ENCODE measurements around the gene KLHDC10. TPM values are rescaled to one million over a fixed set of nuclear protein-coding genes. Genes with fewer than 3 reads are reported as not detected.

The KLHDC10 gene
- total and polyA plus RNA-seq, 2 experiments from 2014 or later: 5.5 to 14.7 TPM

GRCh38 chr7:130127404-130127803 is 57.1 kb downstream of the KLHDC10 start (continued):
- no peak for TF ChIP-seq ETS1 (IDR thresholded peaks at IDR 0.05)
- TF ChIP-seq NANOG (IDR thresholded peaks at IDR 0.05; ENCODE audit: borderline replicate concordance): no peak
- TF ChIP-seq JUNB (IDR thresholded peaks at IDR 0.05; ENCODE audit: unreplicated experiment): no peak
- TF ChIP-seq, protein P1, sequence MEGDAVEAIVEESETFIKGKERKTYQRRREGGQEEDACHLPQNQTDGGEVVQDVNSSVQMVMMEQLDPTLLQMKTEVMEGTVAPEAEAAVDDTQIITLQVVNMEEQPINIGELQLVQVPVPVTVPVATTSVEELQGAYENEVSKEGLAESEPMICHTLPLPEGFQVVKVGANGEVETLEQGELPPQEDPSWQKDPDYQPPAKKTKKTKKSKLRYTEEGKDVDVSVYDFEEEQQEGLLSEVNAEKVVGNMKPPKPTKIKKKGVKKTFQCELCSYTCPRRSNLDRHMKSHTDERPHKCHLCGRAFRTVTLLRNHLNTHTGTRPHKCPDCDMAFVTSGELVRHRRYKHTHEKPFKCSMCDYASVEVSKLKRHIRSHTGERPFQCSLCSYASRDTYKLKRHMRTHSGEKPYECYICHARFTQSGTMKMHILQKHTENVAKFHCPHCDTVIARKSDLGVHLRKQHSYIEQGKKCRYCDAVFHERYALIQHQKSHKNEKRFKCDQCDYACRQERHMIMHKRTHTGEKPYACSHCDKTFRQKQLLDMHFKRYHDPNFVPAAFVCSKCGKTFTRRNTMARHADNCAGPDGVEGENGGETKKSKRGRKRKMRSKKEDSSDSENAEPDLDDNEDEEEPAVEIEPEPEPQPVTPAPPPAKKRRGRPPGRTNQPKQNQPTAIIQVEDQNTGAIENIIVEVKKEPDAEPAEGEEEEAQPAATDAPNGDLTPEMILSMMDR (conservative IDR thresholded peaks at IDR 0.05; ENCODE audit: low read depth in 2 of 2): no peak
- no peak for TF ChIP-seq EZH2phosphoT487 (IDR thresholded peaks at IDR 0.05; ENCODE audit: unreplicated experiment)
- no peak for TF ChIP-seq POLR2AphosphoS5 (IDR thresholded peaks at IDR 0.05; ENCODE audit: low read depth)
- no peak for TF ChIP-seq ZNF331 (CRISPR knock-in tag; IDR thresholded peaks at IDR 0.05; ENCODE audit: low read depth)
- TF ChIP-seq, protein P2, sequence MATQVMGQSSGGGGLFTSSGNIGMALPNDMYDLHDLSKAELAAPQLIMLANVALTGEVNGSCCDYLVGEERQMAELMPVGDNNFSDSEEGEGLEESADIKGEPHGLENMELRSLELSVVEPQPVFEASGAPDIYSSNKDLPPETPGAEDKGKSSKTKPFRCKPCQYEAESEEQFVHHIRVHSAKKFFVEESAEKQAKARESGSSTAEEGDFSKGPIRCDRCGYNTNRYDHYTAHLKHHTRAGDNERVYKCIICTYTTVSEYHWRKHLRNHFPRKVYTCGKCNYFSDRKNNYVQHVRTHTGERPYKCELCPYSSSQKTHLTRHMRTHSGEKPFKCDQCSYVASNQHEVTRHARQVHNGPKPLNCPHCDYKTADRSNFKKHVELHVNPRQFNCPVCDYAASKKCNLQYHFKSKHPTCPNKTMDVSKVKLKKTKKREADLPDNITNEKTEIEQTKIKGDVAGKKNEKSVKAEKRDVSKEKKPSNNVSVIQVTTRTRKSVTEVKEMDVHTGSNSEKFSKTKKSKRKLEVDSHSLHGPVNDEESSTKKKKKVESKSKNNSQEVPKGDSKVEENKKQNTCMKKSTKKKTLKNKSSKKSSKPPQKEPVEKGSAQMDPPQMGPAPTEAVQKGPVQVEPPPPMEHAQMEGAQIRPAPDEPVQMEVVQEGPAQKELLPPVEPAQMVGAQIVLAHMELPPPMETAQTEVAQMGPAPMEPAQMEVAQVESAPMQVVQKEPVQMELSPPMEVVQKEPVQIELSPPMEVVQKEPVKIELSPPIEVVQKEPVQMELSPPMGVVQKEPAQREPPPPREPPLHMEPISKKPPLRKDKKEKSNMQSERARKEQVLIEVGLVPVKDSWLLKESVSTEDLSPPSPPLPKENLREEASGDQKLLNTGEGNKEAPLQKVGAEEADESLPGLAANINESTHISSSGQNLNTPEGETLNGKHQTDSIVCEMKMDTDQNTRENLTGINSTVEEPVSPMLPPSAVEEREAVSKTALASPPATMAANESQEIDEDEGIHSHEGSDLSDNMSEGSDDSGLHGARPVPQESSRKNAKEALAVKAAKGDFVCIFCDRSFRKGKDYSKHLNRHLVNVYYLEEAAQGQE (IDR thresholded peaks at IDR 0.05; ENCODE audit: unreplicated experiment): no peak
- TF ChIP-seq ZNF114 (CRISPR knock-in tag; IDR thresholded peaks at IDR 0.05): no peak
- no peak for TF ChIP-seq CREB1 (CRISPR knock-in tag; IDR thresholded peaks at IDR 0.05; ENCODE audit: low read depth)
- TF ChIP-seq STAT1 (IDR thresholded peaks at IDR 0.05; ENCODE audit: unreplicated experiment): no peak

DNA sequence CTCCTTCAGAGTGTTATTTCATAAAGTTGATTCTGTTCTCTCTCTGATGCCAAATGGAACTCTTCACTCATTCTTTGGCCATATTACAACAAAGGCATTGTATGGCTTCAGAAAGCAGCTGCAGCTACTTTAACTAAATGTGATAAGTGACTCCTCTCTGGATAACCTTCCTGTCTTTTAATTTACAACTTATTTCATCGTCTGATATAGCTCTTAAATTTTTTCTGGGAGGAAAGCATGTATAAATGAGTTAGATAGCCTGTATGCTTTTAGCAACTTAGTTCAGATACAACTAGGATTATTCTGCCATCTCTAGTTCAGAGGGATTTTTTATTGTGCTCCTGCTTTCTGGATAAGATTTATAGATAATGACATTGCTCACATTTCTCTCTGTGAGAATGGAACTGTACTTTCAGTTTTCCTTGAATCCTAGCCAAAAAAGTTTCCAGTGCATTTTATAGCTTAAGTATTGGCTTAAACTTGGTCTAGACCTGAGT is 57.5 kb downstream of the KLHDC10 start:
- Histone ChIP-seq H4K20me1 (replicated peaks; ENCODE audit: insufficient read depth) (no peaks in the 10 kb centered on the region; the same call in none of the 2 replicates), H3K4me3 (no peak overlapping the region), H3K9me2 (ENCODE audit: insufficient read depth) (no peaks in the 10 kb centered on the region), H3K27ac (ENCODE audit: low read depth) (no peak overlapping the region), H3K4me1 (ENCODE audit: insufficient read depth) (no peaks in the 10 kb centered on the region), H3K79me2 (replicated peaks; ENCODE audit: insufficient read depth) (no peaks in the 10 kb centered on the region), H3F3A (replicated peaks; ENCODE audit: low read depth) (no peaks in the 10 kb centered on the region), H3K27me3 (ENCODE audit: insufficient read depth) (no peaks in the 10 kb centered on the region), H3K4me2 (no peak overlapping the region), H3K36me3 (ENCODE audit: insufficient read depth) (peaks cover 4% of the 10 kb centered on the region), H2AFZ (no peak overlapping the region)
- Mint-ChIP-seq H3K4me1 (peaks cover 5% of the 10 kb centered on the region; the same call in 2 of the 3 replicates), H3K27ac (no peak overlapping the region), H3K36me3 (ENCODE audit: low read depth) (peaks cover 20% of the 10 kb centered on the region; the same call in 2 of the 3 replicates), H3K4me3 (no peak overlapping the region), H3K9me3 (no peaks in the 10 kb centered on the region), H3K27me3 (ENCODE audit: insufficient read depth, low read depth, poor library complexity) (no peaks in the 10 kb centered on the region)
- DNase-seq (ENCODE audit: low spot score) (no peak), ATAC-seq (no peak)
- TF ChIP-seq, protein P1 (conservative IDR thresholded peaks at IDR 0.05; ENCODE audit: low read depth in 2 of 2): no peak
- TF ChIP-seq EZH2 (IDR thresholded peaks at IDR 0.05; ENCODE audit: low read depth, unreplicated experiment) (no peak), POLR2AphosphoS5 (IDR thresholded peaks at IDR 0.05; ENCODE audit: low read depth) (no peak), NANOG (IDR thresholded peaks at IDR 0.05; ENCODE audit: borderline replicate concordance) (no peak)
- TF ChIP-seq, protein P2 (IDR thresholded peaks at IDR 0.05; ENCODE audit: unreplicated experiment): no peak
